ENCODE data around the gene MYO5B.

GRCh38 chr18:50186385-50186784 is 8.6 kb downstream of the MYO5B start:
- TF ChIP-seq EGR1 (IDR thresholded peaks at IDR 0.05; ENCODE audit: borderline replicate concordance in 1 of 2, low read depth in 2 of 2, low read length in 2 of 2): no peak
- no peak for TF ChIP-seq REST (IDR thresholded peaks at IDR 0.05; ENCODE audit: low read depth, low read length)
